ENCODE measurements around the gene DYNC2H1.
A peak's percentile ranks its signal among the peaks of the same experiment; 100 is the strongest.

The DYNC2H1 gene

GRCh38 chr11:103326070-103326794 lies 217.0 kb downstream of the DYNC2H1 start:
- TF ChIP-seq CTCF (IDR thresholded peaks at IDR 0.05; ENCODE audit: low read depth, low read length, missing control alignments), result peak; percentile 84
- peak; percentile 25 for DNase-seq (ENCODE audit: low read depth)
- no peak overlapping the region for H3K4me3 ChIP-seq (ENCODE audit: low read depth, low read length)

GRCh38 chr11:103327721-103328120 lies 218.5 kb downstream of the DYNC2H1 start:
- no peak overlapping the region for H3K4me3 ChIP-seq (ENCODE audit: low read depth, low read length)
- no peak for DNase-seq (ENCODE audit: low read depth)
- no peak for TF ChIP-seq CTCF (IDR thresholded peaks at IDR 0.05; ENCODE audit: low read depth, low read length, missing control alignments)

GRCh38 chr11:103332409-103332808 lies 223.2 kb downstream of the DYNC2H1 start:
- TF ChIP-seq CTCF (IDR thresholded peaks at IDR 0.05; ENCODE audit: low read depth, low read length, missing control alignments), result no peak
- no peak for DNase-seq (ENCODE audit: low read depth)
- no peak overlapping the region for H3K4me3 ChIP-seq (ENCODE audit: low read depth, low read length)

- no peak for DNase-seq (ENCODE audit: low read depth)
- peak; percentile 5 for TF ChIP-seq CTCF (IDR thresholded peaks at IDR 0.05; ENCODE audit: low read depth, low read length, missing control alignments)
- no peak overlapping the region for H3K4me3 ChIP-seq (ENCODE audit: low read depth, low read length)
Observed at GRCh38 chr11:103338621-103339484, 229.6 kb downstream of the DYNC2H1 start.

- H3K4me3 ChIP-seq (ENCODE audit: low read depth, low read length), result no peak overlapping the region
- DNase-seq (ENCODE audit: low read depth), result no peak
- no peak for TF ChIP-seq CTCF (IDR thresholded peaks at IDR 0.05; ENCODE audit: low read depth, low read length, missing control alignments)
Observed at GRCh38 chr11:103339485-103339857, 230.2 kb downstream of the DYNC2H1 start.

GRCh38 chr11:103340956-103341355 lies 231.7 kb downstream of the DYNC2H1 start:
- TF ChIP-seq CTCF (IDR thresholded peaks at IDR 0.05; ENCODE audit: low read depth, low read length, missing control alignments), result no peak
- no peak for DNase-seq (ENCODE audit: low read depth)
- no peak overlapping the region for H3K4me3 ChIP-seq (ENCODE audit: low read depth, low read length)
